Astrocyte of the spinal cord (primary cell): ENCODE data around the gene COX19.

Source experiments
- DNase-seq: peaks from one replicate; pipeline ENCODE4 v3.0.0; 2011; ENCODE audit warnings: low read depth, low spot score
- H3K4me3 ChIP-seq: 2 replicates; pipeline ENCODE4 v1.5.1; 2011; ENCODE audit warnings: low read depth, mild to moderate bottlenecking, low read length, moderate library complexity
- CTCF ChIP-seq: IDR thresholded peaks from 2 replicates; pipeline ENCODE4 v1.5.1; 2012; ENCODE audit warnings: low read depth, mild to moderate bottlenecking, low read length, inconsistent platforms
- in situ Hi-C: cut with HindIII; loops from 2 replicates; pipeline ENCODE4 v1.10.0; 2017; ENCODE audit warnings: low sequenced_read_pairs

Gene COX19

GRCh38 chr7:919924-920341 lies 55.4 kb downstream of the COX19 start:
- DNase-seq, result no peak

DNA sequence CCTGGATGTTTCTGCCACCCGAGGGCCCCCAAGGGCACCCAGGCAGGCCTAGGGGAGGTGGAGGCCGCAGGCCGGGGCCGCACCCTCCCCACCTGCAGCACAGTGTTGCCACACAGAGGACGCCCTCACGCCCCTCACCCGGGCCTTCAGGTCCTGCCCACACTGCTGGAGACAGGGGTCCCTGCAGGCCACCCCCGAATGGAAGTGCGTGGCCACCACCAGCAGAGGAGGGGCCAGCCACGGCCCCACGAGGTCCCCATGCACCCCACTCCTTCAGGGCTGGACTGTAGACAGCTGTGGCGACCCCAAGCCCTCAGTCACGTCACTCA lies 56.3 kb downstream of the COX19 start:
- in situ Hi-C loops, result no loop called here
- TF ChIP-seq CTCF, result no peak
- DNase-seq, result no peak
- H3K4me3 ChIP-seq, result no peak overlapping the region

More at GRCh38 chr7:919924-920341, 55.4 kb downstream of the COX19 start:
- in situ Hi-C loops, result no loop called here
- no peak overlapping the region for H3K4me3 ChIP-seq
- TF ChIP-seq CTCF, result no peak

DNA sequence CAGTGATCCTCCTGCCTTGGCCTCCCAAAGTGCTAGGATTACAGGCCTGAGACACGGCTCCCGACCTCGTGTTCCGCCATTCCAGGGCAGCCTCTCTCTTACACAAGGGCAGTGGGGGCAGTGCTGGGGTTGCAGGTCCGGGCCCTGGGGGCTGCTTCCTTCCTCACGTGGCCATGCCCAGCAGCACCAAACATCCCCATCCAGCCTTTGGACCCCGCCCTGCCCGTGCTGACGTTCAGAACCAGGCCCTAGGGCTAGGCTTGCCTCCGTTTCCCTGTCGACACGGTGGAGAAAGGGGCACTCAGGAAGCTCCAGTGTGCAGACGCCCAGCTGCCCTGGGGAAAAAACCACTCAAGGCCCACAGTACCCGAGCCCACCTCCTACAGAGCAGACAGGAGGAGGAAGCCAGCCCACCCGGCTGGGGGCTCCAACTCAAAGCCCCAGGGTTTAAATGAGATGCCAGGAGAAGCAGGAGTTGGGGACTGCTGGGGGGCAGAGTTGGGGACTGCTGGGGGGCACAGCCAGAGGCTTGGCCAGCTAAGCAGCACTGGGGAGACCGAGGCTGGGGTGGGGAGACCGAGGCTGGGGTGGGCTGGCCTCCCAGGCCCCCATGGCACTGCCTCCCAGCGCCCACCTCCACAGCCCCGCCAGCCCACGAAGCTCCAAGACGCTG lies 56.8 kb downstream of the COX19 start:
- H3K4me3 ChIP-seq, result no peak overlapping the region
- in situ Hi-C loops, result no loop called here
- no peak for TF ChIP-seq CTCF
- no peak for DNase-seq

DNA sequence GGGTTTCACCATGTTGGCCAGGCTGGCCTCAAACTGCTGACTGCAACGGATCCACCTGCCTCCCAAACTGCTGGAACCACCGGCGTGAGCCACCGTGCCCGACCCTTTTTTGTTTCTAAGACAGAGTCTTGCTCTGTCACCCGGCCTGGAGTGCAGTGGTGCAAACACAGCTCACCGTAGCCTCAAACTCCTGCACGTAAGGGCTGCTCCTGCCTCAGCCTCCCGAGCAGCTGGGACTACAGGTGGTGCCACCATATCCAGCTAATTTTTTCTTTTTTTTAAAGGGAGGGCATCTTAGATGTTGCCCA lies 57.3 kb downstream of the COX19 start:
- DNase-seq, result no peak
- in situ Hi-C loops, result no loop called here

GRCh38 chr7:917255-918117 lies 57.9 kb downstream of the COX19 start:
- DNase-seq, result no peak
- TF ChIP-seq CTCF, result no peak

More for the DNA sequence above, 57.3 kb downstream of the COX19 start:
- TF ChIP-seq CTCF, result no peak
- H3K4me3 ChIP-seq, result no peak overlapping the region

GRCh38 chr7:916291-916941 lies 58.9 kb downstream of the COX19 start:
- in situ Hi-C loops, result no loop called here
- no peak for TF ChIP-seq CTCF
- no peak overlapping the region for H3K4me3 ChIP-seq
- DNase-seq, result no peak

More at GRCh38 chr7:917255-918117, 57.9 kb downstream of the COX19 start:
- in situ Hi-C loops, result no loop called here
- H3K4me3 ChIP-seq, result no peak overlapping the region
